ENCODE measurements around the gene DBF4. TPM values are rescaled to one million over a fixed set of nuclear protein-coding genes. Genes with fewer than 3 reads are reported as not detected.

The DBF4 gene
- total and polyA plus RNA-seq, 2 experiments from 2014 or later, result 62.6 to 91.5 TPM

GRCh38 chr7:87852306-87852705 lies 24.0 kb upstream of the DBF4 start:
- H3K4me1 ChIP-seq (ENCODE audit: insufficient read depth), result peaks cover 17% of the 10 kb centered on the region

More at GRCh38 chr7:87852306-87852705, 24.0 kb upstream of the DBF4 start:
- H3K9me3 Mint-ChIP-seq, result no peaks in the 10 kb centered on the region
- H3K27ac Mint-ChIP-seq, result no peak overlapping the region
- no peaks in the 10 kb centered on the region for H3K9me2 ChIP-seq (ENCODE audit: insufficient read depth)
- no peak overlapping the region for H3K4me2 ChIP-seq
- peaks cover 1% of the 10 kb centered on the region for H3K27me3 Mint-ChIP-seq (ENCODE audit: insufficient read depth, low read depth, poor library complexity)
- peaks cover 21% of the 10 kb centered on the region for H3K36me3 Mint-ChIP-seq (ENCODE audit: low read depth)
- H3K79me2 ChIP-seq (replicated peaks; ENCODE audit: insufficient read depth), result no peaks in the 10 kb centered on the region
- H2AFZ ChIP-seq, result no peak overlapping the region
- no peak overlapping the region for H3K4me3 Mint-ChIP-seq
- no peaks in the 10 kb centered on the region for H3F3A ChIP-seq (replicated peaks; ENCODE audit: low read depth)
- no peak overlapping the region for H3K4me3 ChIP-seq
- DNase-seq (ENCODE audit: low spot score) (no peak), ATAC-seq (no peak)
- H3K36me3 ChIP-seq (ENCODE audit: insufficient read depth), result no peaks in the 10 kb centered on the region; the same call in 1 of the 2 replicates
- no peaks in the 10 kb centered on the region for H3K27me3 ChIP-seq (ENCODE audit: insufficient read depth)
- H3K27ac ChIP-seq (ENCODE audit: low read depth), result no peak overlapping the region
- H3K4me1 Mint-ChIP-seq, result peaks cover 8% of the 10 kb centered on the region; the same call in 2 of the 3 replicates
- no peak for TF ChIP-seq CREB1 (CRISPR knock-in tag; IDR thresholded peaks at IDR 0.05; ENCODE audit: low read depth)
- no peak for TF ChIP-seq ZNF331 (CRISPR knock-in tag; IDR thresholded peaks at IDR 0.05; ENCODE audit: low read depth)
- TF ChIP-seq, protein P1, sequence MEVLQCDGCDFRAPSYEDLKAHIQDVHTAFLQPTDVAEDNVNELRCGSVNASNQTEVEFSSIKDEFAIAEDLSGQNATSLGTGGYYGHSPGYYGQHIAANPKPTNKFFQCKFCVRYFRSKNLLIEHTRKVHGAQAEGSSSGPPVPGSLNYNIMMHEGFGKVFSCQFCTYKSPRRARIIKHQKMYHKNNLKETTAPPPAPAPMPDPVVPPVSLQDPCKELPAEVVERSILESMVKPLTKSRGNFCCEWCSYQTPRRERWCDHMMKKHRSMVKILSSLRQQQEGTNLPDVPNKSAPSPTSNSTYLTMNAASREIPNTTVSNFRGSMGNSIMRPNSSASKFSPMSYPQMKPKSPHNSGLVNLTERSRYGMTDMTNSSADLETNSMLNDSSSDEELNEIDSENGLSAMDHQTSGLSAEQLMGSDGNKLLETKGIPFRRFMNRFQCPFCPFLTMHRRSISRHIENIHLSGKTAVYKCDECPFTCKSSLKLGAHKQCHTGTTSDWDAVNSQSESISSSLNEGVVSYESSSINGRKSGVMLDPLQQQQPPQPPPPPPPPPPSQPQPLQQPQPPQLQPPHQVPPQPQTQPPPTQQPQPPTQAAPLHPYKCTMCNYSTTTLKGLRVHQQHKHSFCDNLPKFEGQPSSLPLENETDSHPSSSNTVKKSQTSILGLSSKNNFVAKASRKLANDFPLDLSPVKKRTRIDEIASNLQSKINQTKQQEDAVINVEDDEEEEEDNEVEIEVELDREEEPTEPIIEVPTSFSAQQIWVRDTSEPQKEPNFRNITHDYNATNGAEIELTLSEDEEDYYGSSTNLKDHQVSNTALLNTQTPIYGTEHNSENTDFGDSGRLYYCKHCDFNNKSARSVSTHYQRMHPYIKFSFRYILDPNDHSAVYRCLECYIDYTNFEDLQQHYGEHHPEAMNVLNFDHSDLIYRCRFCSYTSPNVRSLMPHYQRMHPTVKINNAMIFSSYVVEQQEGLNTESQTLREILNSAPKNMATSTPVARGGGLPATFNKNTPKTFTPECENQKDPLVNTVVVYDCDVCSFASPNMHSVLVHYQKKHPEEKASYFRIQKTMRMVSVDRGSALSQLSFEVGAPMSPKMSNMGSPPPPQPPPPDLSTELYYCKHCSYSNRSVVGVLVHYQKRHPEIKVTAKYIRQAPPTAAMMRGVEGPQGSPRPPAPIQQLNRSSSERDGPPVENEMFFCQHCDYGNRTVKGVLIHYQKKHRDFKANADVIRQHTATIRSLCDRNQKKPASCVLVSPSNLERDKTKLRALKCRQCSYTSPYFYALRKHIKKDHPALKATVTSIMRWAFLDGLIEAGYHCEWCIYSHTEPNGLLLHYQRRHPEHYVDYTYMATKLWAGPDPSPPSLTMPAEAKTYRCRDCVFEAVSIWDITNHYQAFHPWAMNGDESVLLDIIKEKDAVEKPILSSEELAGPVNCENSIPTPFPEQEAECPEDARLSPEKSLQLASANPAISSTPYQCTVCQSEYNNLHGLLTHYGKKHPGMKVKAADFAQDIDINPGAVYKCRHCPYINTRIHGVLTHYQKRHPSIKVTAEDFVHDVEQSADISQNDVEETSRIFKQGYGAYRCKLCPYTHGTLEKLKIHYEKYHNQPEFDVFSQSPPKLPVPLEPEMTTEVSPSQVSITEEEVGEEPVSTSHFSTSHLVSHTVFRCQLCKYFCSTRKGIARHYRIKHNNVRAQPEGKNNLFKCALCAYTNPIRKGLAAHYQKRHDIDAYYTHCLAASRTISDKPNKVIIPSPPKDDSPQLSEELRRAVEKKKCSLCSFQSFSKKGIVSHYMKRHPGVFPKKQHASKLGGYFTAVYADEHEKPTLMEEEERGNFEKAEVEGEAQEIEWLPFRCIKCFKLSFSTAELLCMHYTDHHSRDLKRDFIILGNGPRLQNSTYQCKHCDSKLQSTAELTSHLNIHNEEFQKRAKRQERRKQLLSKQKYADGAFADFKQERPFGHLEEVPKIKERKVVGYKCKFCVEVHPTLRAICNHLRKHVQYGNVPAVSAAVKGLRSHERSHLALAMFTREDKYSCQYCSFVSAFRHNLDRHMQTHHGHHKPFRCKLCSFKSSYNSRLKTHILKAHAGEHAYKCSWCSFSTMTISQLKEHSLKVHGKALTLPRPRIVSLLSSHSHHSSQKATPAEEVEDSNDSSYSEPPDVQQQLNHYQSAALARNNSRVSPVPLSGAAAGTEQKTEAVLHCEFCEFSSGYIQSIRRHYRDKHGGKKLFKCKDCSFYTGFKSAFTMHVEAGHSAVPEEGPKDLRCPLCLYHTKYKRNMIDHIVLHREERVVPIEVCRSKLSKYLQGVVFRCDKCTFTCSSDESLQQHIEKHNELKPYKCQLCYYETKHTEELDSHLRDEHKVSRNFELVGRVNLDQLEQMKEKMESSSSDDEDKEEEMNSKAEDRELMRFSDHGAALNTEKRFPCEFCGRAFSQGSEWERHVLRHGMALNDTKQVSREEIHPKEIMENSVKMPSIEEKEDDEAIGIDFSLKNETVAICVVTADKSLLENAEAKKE (CRISPR knock-in tag; IDR thresholded peaks at IDR 0.05), result no peak
- no peak for TF ChIP-seq JUNB (IDR thresholded peaks at IDR 0.05; ENCODE audit: unreplicated experiment)
- no peak for TF ChIP-seq REST (IDR thresholded peaks at IDR 0.05; ENCODE audit: unreplicated experiment)
- no peak for TF ChIP-seq POLR2AphosphoS5 (IDR thresholded peaks at IDR 0.05; ENCODE audit: low read depth)
- no peak for TF ChIP-seq NANOG (IDR thresholded peaks at IDR 0.05; ENCODE audit: borderline replicate concordance)
- TF ChIP-seq, protein P2, sequence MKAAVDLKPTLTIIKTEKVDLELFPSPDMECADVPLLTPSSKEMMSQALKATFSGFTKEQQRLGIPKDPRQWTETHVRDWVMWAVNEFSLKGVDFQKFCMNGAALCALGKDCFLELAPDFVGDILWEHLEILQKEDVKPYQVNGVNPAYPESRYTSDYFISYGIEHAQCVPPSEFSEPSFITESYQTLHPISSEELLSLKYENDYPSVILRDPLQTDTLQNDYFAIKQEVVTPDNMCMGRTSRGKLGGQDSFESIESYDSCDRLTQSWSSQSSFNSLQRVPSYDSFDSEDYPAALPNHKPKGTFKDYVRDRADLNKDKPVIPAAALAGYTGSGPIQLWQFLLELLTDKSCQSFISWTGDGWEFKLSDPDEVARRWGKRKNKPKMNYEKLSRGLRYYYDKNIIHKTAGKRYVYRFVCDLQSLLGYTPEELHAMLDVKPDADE (IDR thresholded peaks at IDR 0.05), result no peak
- no peak for TF ChIP-seq STAT1 (IDR thresholded peaks at IDR 0.05; ENCODE audit: unreplicated experiment)
- TF ChIP-seq ZNF114 (CRISPR knock-in tag; IDR thresholded peaks at IDR 0.05), result no peak
- TF ChIP-seq CTCF (conservative IDR thresholded peaks at IDR 0.05; ENCODE audit: low read depth in 2 of 2), result no peak
- TF ChIP-seq EZH2phosphoT487 (IDR thresholded peaks at IDR 0.05; ENCODE audit: unreplicated experiment), result no peak
- TF ChIP-seq EZH2 (IDR thresholded peaks at IDR 0.05; ENCODE audit: low read depth, unreplicated experiment), result no peak
- no peaks in the 10 kb centered on the region for H4K20me1 ChIP-seq (replicated peaks; ENCODE audit: insufficient read depth)

Data from GM23338 (cell line).